GM23338 (cell line): ENCODE data around the gene EDAR. TPM values are rescaled to one million over a fixed set of nuclear protein-coding genes. Genes with fewer than 3 reads are reported as not detected.

Experiments used
- ATAC-seq: fragments of 200-7000 bp; cut with Tn5 transposase; 3 replicates; pipeline ENCODE4 v1.9.1; 2020
- DNase-seq: peaks from one replicate; pipeline ENCODE4 v3.0.0-alpha.2; 2015; ENCODE audit warnings: low spot score
- H2AFZ ChIP-seq: fragments of 200-600 bp; sonication (generic); 2 replicates; pipeline ENCODE4 v1.8.0; 2016; ENCODE audit warnings: antibody characterized with exemption, mild to moderate bottlenecking, moderate library complexity
- H3F3A ChIP-seq: fragments of 200-600 bp; sonication (generic); replicated peaks from 2 replicates; pipeline ENCODE4 v1.8.0; 2017; ENCODE audit warnings: antibody characterized with exemption, mixed run types, low read depth
- H3K27ac ChIP-seq: fragments of 200-600 bp; sonication (generic); 2 replicates; pipeline ENCODE4 v1.6.1; 2016; ENCODE audit warnings: low read depth
- H3K27me3 ChIP-seq: fragments of 200-600 bp; sonication (generic); 2 replicates; pipeline ENCODE4 v1.8.0; 2016; ENCODE audit warnings: mild to moderate bottlenecking, mixed run types, moderate library complexity; ENCODE audit not compliant: insufficient read depth
- H3K36me3 ChIP-seq: fragments of 200-600 bp; sonication (generic); 2 replicates; pipeline ENCODE4 v1.8.0; 2016; ENCODE audit warnings: mild to moderate bottlenecking; ENCODE audit not compliant: insufficient read depth
- H3K4me1 ChIP-seq: fragments of 200-600 bp; sonication (generic); 2 replicates; pipeline ENCODE4 v1.8.0; 2016; ENCODE audit warnings: mild to moderate bottlenecking, moderate library complexity; ENCODE audit not compliant: insufficient read depth
- H3K4me2 ChIP-seq: fragments of 200-600 bp; sonication (generic); 2 replicates; pipeline ENCODE4 v1.7.1; 2017; ENCODE audit warnings: mixed run types
- H3K4me3 ChIP-seq: fragments of 200-600 bp; sonication (generic); 2 replicates; pipeline ENCODE4 v1.6.1; 2016; ENCODE audit warnings: mixed run types
- H3K79me2 ChIP-seq: fragments of 200-600 bp; sonication (generic); replicated peaks from 2 replicates; pipeline ENCODE4 v1.8.0; 2017; ENCODE audit warnings: mild to moderate bottlenecking; ENCODE audit not compliant: insufficient read depth
- H3K9me2 ChIP-seq: fragments of 200-600 bp; sonication (generic); 2 replicates; pipeline ENCODE4 v1.8.0; 2017; ENCODE audit not compliant: insufficient read depth
- H4K20me1 ChIP-seq: fragments of 200-600 bp; sonication (generic); replicated peaks from 2 replicates; pipeline ENCODE4 v1.8.0; 2017; ENCODE audit warnings: mild to moderate bottlenecking; ENCODE audit not compliant: insufficient read depth
- H3K27ac Mint-ChIP-seq: 2 replicates; pipeline ENCODE4 v1.8.0; 2020; ENCODE audit warnings: inconsistent platforms, mild to moderate bottlenecking, moderate library complexity, mixed read lengths
- H3K27me3 Mint-ChIP-seq: 3 replicates; pipeline ENCODE4 v1.8.0; 2022; ENCODE audit warnings: low read depth, mild to moderate bottlenecking, moderate library complexity, mixed read lengths, inconsistent platforms; ENCODE audit not compliant: insufficient read depth, poor library complexity
- H3K36me3 Mint-ChIP-seq: 3 replicates; pipeline ENCODE4 v1.8.0; 2021; ENCODE audit warnings: low read depth, mild to moderate bottlenecking, inconsistent platforms, moderate library complexity, mixed read lengths
- H3K4me1 Mint-ChIP-seq: 3 replicates; pipeline ENCODE4 v1.8.0; 2020; ENCODE audit warnings: mild to moderate bottlenecking, inconsistent platforms, mixed read lengths
- H3K4me3 Mint-ChIP-seq: 3 replicates; pipeline ENCODE4 v1.8.0; 2021; ENCODE audit warnings: moderate library complexity, mild to moderate bottlenecking, inconsistent platforms, mixed read lengths
- H3K9me3 Mint-ChIP-seq: 3 replicates; pipeline ENCODE4 v1.8.0; 2020; ENCODE audit warnings: moderate library complexity, mild to moderate bottlenecking, inconsistent platforms, mixed read lengths
- ETS1 ChIP-seq: IDR thresholded peaks from 2 replicates; pipeline ENCODE4 v1.6.1; 2016; ENCODE audit warnings: antibody characterized with exemption
- EZH2phosphoT487 ChIP-seq: fragments of 200-600 bp; sonication (generic); IDR thresholded peaks from one replicate; pipeline ENCODE4 v1.8.1; 2018; ENCODE audit warnings: antibody characterized with exemption; ENCODE audit not compliant: unreplicated experiment
- JUNB ChIP-seq: IDR thresholded peaks from one replicate; pipeline ENCODE4 v1.6.1; 2016; ENCODE audit warnings: antibody characterized with exemption; ENCODE audit not compliant: unreplicated experiment
- STAT1 ChIP-seq: IDR thresholded peaks from one replicate; pipeline ENCODE4 v1.6.1; 2016; ENCODE audit warnings: antibody characterized with exemption; ENCODE audit not compliant: unreplicated experiment
- ZNF462 ChIP-seq: fragments of 250-450 bp; sonication (Bioruptor Pico); IDR thresholded peaks from 2 replicates; pipeline ENCODE4 v1.5.0; 2020; ENCODE audit warnings: mild to moderate bottlenecking, moderate library complexity
- polyA plus RNA-seq: library from polyadenylated mRNA; unstranded; fragments of >200 nt; fragmentation: Nextera tagmentation; extraction: Ambion mirVana; gene quantifications from 2 replicates; pipeline ENCODE4 v1.2.1, GENCODE V29; 2016
- total RNA-seq: library from RNA; depleted of rRNA; stranded (reverse); fragments of >200 nt; shearing (Covaris generic); gene quantifications from 2 replicates; pipeline ENCODE4 v1.2.3, GENCODE V29; 2014

The EDAR gene
- total and polyA plus RNA-seq, 2 experiments from 2014 or later, result not detected

- Histone ChIP-seq H3K4me2 (no peak overlapping the region), H3K4me3 (no peak overlapping the region), H3K36me3 (no peaks in the 10 kb centered on the region), H3K9me2 (no peaks in the 10 kb centered on the region), H3K27me3 (no peaks in the 10 kb centered on the region), H3K4me1 (peaks cover 12% of the 10 kb centered on the region), H3K79me2 (no peaks in the 10 kb centered on the region), H3F3A (no peaks in the 10 kb centered on the region), H3K27ac (no peak overlapping the region), H2AFZ (no peak overlapping the region), H4K20me1 (no peaks in the 10 kb centered on the region)
- no peaks in the 10 kb centered on the region for H3K9me3 Mint-ChIP-seq
- H3K4me1 Mint-ChIP-seq, result peaks cover 35% of the 10 kb centered on the region
- H3K27ac Mint-ChIP-seq, result no peak overlapping the region
- DNase-seq, result no peak
- no peak for TF ChIP-seq STAT1
- TF ChIP-seq ETS1, result no peak
- no peak for TF ChIP-seq EZH2phosphoT487
- no peak for TF ChIP-seq JUNB
- TF ChIP-seq ZNF462 (CRISPR knock-in tag), result no peak
- peaks cover 7% of the 10 kb centered on the region for H3K27me3 Mint-ChIP-seq
- ATAC-seq, result no peak
- H3K4me3 Mint-ChIP-seq, result no peak overlapping the region
- H3K36me3 Mint-ChIP-seq, result no peaks in the 10 kb centered on the region
These were observed 21.3 kb downstream of the EDAR start for GRCh38 chr2:108967757-108968156.
